Right cardiac atrium (tissue), 5 donors: ENCODE results near the gene AFTPH. TPM values are rescaled to one million over a fixed set of nuclear protein-coding genes. Genes with fewer than 3 reads are reported as not detected.

ENCODE experiments used
- ATAC-seq, 2 donors: fragments of 200-7000 bp; cut with Tn5 transposase; one replicate each; pipeline versions ENCODE4 v1.8.0 to v1.9.1; 2020; ENCODE audit warnings: moderate library complexity in 2 of 2, mild to moderate bottlenecking in 1 of 2
- DNase-seq, 3 donors: peaks; one replicate each; pipeline ENCODE4 v3.0.0-alpha.2; 2020
- H3K27ac ChIP-seq: one replicate; pipeline ENCODE4 v1.5.1; 2013; ENCODE audit warnings: mild to moderate bottlenecking, low read length, control low read depth, moderate library complexity
- H3K27me3 ChIP-seq: one replicate; pipeline ENCODE4 v1.6.1; 2013; ENCODE audit not compliant: control insufficient read depth, insufficient read depth
- H3K4me1 ChIP-seq: one replicate; pipeline ENCODE4 v1.6.1; 2013; ENCODE audit warnings: low read length; ENCODE audit not compliant: control insufficient read depth, insufficient read depth
- H3K4me3 ChIP-seq: one replicate; pipeline ENCODE4 v1.5.1; 2013; ENCODE audit warnings: low read length, control low read depth
- H3K9me3 ChIP-seq: one replicate; pipeline ENCODE4 v1.6.1; 2013; ENCODE audit warnings: low read length; ENCODE audit not compliant: control insufficient read depth
- WGBS: extraction: QIAGEN DNeasy Blood & Tissue Kit; methylation state at CpG from one replicate; pipeline ENCODE4 v1.1.7; 2013; 5-methylcytosine and 5-hydroxymethylcytosine counted together
- intact Hi-C, 4 donors: fragments of 100-400 bp; cut with DNase I; formaldehyde crosslinking; loops; one replicate each; pipeline versions ENCODE4 v1.11.0 to v1.14.0; 2022 to 2023
- long read RNA-seq, 4 donors: library from polyadenylated mRNA; unstranded; transcript quantifications; one replicate each; pipeline ENCODE4 v2.0.0, GENCODE V29; 2020 to 2021
- polyA plus RNA-seq: library from polyadenylated mRNA; stranded (reverse); fragments of 200-250 nt; gene quantifications from one replicate; pipeline ENCODE4 v1.2.3, GENCODE V29; 2013
- total RNA-seq, 4 donors: library from RNA; stranded (reverse); fragmentation: NEBNext Ultra II Directional; extraction: Animal tissue kit (Norgen Biotek cat#: 25700); gene quantifications; one replicate each; pipeline ENCODE4 v1.2.1, GENCODE V29; 2021
- donor health status: healthy with polysubstance abuse.
- donor health status: DM: no; HTN: yes; CAD: no.
- donor health status: DM: no; HTN: no; CAD: no.
- donor health status: DM: no; HTN: yes; CAD: no; lungs with severe emphysema.
- donor health status: DM: yes; HTN: yes; CAD: no.

The AFTPH gene, protein sequence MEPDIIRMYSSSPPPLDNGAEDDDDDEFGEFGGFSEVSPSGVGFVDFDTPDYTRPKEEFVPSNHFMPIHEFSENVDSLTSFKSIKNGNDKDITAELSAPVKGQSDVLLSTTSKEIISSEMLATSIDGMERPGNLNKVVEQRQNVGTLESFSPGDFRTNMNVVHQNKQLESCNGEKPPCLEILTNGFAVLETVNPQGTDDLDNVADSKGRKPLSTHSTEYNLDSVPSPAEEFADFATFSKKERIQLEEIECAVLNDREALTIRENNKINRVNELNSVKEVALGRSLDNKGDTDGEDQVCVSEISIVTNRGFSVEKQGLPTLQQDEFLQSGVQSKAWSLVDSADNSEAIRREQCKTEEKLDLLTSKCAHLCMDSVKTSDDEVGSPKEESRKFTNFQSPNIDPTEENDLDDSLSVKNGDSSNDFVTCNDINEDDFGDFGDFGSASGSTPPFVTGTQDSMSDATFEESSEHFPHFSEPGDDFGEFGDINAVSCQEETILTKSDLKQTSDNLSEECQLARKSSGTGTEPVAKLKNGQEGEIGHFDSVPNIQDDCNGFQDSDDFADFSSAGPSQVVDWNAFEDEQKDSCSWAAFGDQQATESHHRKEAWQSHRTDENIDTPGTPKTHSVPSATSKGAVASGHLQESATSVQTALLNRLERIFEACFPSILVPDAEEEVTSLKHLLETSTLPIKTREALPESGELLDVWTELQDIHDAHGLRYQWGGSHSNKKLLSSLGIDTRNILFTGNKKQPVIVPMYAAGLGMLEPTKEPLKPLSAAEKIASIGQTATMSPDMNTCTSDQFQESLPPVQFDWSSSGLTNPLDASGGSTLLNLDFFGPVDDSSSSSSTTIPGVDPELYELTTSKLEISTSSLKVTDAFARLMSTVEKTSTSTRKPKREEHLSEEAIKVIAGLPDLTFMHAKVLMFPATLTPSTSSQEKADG
- total RNA-seq (10 to 100 TPM; 12.4 to 16.3 (median 14.6) TPM), polyA plus RNA-seq (9.4 TPM)
- long read RNA-seq, donor 1, full-length matches to known transcripts, result 11 of 35 reads
- long read RNA-seq, donor 1, partial matches to known transcripts, result 4 of 35 reads
- long read RNA-seq, donor 1, other reads (novel, unspliced or antisense), result 20 of 35 reads
- long read RNA-seq, donor 2, full-length matches to known transcripts, result 5 of 14 reads
- long read RNA-seq, donor 2, partial matches to known transcripts, result 0 of 14 reads
- long read RNA-seq, donor 2, other reads (novel, unspliced or antisense), result 9 of 14 reads
- long read RNA-seq, donor 3, full-length matches to known transcripts, result 4 of 16 reads
- long read RNA-seq, donor 3, partial matches to known transcripts, result 1 of 16 reads
- long read RNA-seq, donor 3, other reads (novel, unspliced or antisense), result 11 of 16 reads
- long read RNA-seq, donor 4, full-length matches to known transcripts, result 4 of 7 reads
- long read RNA-seq, donor 4, partial matches to known transcripts, result 1 of 7 reads
- long read RNA-seq, donor 4, other reads (novel, unspliced or antisense), result 2 of 7 reads

DNA sequence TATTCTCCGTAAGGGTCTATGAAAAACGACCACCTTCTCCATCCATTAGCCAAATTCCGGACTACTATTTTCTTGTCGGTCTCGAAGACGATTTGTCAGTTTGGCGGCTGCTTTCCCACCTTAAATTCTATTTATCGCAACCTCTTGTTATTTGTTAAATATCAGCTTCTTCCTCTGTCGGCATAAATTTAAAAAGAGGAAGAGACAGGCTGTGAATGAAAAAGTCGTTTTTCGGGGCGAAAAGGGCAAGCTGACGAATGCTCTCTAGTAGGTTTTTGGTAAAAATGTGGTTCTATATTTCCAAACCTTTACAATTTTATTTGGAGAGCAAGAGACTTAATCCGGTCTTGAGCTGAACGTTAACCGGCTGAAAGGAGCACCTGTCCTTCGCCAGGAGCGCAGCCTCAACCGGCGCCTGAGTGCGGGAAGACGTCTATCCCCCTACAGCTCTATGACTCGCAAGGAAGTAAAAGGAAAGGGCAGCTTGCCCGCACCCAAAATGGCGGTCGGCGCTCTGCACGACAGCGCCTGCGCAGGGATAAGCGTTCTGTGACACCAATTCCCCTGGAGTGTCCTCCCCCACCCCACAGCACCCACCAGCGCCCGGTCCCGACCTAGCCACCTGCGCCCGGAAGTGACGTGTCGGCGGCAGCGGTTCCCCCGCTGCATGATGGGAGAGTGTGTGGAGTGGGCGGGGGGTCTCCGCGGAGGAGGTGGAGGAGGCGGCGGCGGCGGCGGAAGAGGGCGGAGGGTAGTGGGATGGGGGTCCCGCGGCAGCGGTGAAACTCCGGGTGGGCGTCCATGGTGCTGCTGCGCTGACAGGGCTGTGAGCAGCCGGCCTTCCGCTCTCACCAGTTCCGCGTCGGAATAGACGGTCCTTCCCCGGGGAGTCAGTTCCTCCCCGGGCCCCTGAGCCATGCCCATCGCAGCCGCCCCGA lies at the start of gene AFTPH:
Gene AFTPH, plus strand, starts transcription at position 663 of the 938 bp plus-strand sequence. CDS start 27,147 bp downstream, outside the sequence.
- Histone ChIP-seq H3K4me3 (peak within 1 kb of the TSS; percentile 72), H3K27me3 (no peaks in the 10 kb centered on the region), H3K27ac (peak within 1 kb of the TSS; percentile 84), H3K9me3 (no peaks in the 10 kb centered on the region), H3K4me1 (no peaks in the 10 kb centered on the region)
- DNase-seq (peak; percentile 99 to 100 (median 99)), ATAC-seq (peak; percentile 99 to 100)
- WGBS, result under 1% methylated on average over 67 of the region's 67 CpGs
- intact Hi-C loops, result loop anchor here in 2 of 4 donors (5.0 to 10.0 kb wide), 2 partner anchors 38 to 341 kb away; no protein-coding TSS in a partner anchor

DNA sequence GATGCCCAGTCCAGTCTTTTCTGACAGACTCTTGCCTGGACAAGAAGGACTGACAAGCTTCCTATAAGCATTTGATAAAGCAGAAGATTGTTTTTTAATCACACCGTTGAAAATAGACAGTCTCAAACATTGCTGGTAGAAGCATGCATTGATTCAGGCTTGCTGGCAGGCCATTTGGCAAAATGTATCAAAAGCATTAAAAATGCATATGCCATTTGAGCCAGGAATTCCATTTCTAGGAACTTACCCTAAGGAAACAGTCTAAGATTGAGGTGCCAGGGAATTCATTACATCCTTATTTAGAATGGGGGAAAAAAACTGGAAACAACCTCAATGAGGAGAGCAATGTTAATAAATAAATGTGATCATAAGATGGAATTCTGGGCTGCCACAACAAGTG lies 49.5 kb upstream of the AFTPH start:
- ATAC-seq (no peak), DNase-seq (no peak)
- no peak overlapping the region for H3K4me3 ChIP-seq
- no peak overlapping the region for H3K27ac ChIP-seq
- intact Hi-C loops, result no loop called here
- WGBS, result 50% methylated on average over 1 of the region's 1 CpG
- H3K9me3 ChIP-seq, result no peaks in the 10 kb centered on the region
- no peaks in the 10 kb centered on the region for H3K27me3 ChIP-seq
- H3K4me1 ChIP-seq, result no peaks in the 10 kb centered on the region

DNA sequence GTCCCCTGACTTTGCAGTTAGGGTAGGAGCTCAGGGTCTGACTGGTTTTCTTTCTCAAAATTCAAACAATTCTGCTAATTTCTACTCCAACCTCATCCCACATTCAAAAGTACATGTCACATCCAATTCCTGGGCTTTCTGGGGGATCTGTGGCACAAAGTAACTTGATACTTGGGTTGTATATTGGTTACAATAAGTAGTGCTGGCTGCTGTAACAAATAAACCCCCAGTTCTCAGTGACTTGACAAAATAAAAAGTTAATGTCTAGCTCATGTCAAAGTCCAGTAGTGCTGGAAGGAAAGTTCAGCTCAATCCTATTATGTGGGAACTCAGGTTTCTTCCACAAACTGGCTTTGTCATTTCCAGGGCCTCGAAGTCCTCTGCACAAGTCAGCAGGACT lies 47.1 kb upstream of the AFTPH start:
- WGBS, result 94% methylated on average over 1 of the region's 1 CpG
- no peak for DNase-seq
- intact Hi-C loops, result no loop called here
- H3K27ac ChIP-seq, result no peak overlapping the region
- no peaks in the 10 kb centered on the region for H3K4me1 ChIP-seq
- ATAC-seq, result no peak
- H3K9me3 ChIP-seq, result no peaks in the 10 kb centered on the region
- no peaks in the 10 kb centered on the region for H3K27me3 ChIP-seq
- H3K4me3 ChIP-seq, result no peak overlapping the region

DNA sequence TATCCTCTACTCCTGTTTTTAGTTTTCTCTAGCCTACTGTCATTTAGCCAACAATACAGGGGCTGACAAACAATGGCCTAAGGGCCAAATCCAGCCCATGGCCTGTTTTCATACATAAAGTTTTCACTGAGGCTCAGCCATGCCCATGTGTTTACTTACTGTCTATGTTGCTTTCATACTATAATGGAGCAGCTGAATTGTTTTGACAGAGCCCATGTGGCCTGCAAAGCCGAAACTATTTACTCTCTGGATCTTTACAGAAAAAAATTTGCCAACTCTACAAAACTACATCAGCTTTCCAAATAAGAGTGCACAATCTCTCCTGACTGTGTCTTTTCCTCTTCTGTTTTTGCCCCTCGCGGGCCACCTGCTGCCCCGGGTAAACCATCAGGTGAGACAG lies 46.1 kb upstream of the AFTPH start:
- no peaks in the 10 kb centered on the region for H3K9me3 ChIP-seq
- H3K27ac ChIP-seq, result no peak overlapping the region
- H3K4me3 ChIP-seq, result no peak overlapping the region
- intact Hi-C loops, result no loop called here
- no peak for DNase-seq
- WGBS, result 87% methylated on average over 4 of the region's 4 CpGs
- H3K4me1 ChIP-seq, result no peaks in the 10 kb centered on the region
- H3K27me3 ChIP-seq, result no peaks in the 10 kb centered on the region
- ATAC-seq, result no peak

DNA sequence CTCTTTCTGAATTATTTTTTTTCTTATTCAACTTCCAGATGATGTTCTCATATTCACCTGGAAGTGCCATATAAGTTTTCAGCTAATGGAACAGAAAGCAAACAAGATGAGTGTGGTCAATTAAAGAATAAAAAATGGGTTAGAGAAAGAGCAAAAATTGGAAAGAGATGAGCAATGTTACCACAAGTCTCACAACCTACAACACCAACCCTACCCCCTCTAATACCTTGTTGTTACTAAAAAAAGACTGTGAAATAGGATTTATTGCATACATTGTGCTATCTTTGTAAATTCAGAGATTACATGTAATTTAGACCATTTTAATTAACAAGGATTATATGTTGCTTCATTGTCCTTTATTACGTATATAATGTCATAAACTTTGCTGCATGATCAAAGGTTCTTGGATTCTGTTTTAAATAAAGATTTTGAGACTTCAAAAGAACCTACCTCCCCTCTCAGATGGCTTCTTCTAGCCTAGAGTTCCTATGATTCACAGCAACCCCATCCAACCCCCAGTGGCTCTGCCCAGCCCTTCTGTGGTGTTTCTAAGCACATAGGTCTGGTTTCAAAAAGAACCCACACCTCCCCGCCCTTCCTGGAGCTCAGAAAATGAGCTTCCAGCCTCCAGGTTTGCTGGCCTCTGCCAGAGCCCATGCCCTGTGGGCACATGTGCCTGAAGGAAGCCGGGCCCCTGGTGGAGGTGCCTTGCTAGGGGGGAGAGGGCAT lies 45.5 kb upstream of the AFTPH start:
- 94% methylated on average over 3 of the region's 3 CpGs for WGBS
- Histone ChIP-seq H3K27me3 (no peaks in the 10 kb centered on the region), H3K4me1 (no peaks in the 10 kb centered on the region)

DNA sequence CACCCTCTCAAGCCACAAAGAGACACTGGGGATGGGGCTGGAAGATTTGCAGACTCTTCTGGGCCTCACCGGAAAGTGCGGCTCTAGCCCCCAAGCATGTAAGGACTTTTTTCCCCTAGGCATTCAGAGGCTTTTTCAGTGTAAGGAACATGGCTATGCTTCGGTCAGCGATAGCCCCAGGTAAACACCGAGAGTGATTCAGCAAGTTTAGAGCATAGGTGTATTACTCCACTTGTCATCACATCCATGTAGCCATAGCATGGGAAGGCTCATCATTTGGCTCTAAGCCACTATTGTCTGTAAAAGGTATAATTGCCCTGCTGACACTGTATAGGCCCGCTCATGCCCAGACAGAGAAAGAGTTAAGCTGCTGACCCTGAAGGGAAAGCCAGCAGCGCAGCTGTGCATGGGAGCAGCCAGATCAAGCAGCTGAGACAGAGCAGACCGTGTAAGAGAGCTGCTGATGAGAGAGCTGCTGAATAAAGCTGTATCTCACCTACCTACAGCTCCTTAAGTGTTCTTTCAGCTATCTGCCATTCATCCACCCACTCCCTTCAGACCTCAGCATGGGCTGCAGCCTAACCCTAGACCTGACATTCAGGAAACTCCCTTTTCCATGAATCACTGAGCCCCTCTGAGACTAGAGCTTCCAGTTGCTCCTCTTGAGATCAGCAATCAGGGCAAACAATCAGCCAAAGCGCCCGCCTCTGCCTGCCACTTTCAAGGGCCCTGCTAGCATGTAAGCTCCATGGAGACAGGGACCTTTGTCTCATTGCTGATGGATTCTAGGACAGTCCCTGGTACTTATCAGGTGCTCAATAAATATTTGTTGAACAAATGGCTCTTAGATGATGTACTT lies 44.6 kb upstream of the AFTPH start:
- no peak for DNase-seq
- no peaks in the 10 kb centered on the region for H3K4me1 ChIP-seq
- intact Hi-C loops, result loop anchor here in 1 of 4 donors (10.0 kb wide), 1 partner anchor 425 kb away; no protein-coding TSS in a partner anchor
- 91% methylated on average over 10 of the region's 10 CpGs for WGBS
- no peak overlapping the region for H3K27ac ChIP-seq
- ATAC-seq, result no peak
- no peaks in the 10 kb centered on the region for H3K9me3 ChIP-seq
- no peak overlapping the region for H3K4me3 ChIP-seq
- H3K27me3 ChIP-seq, result no peaks in the 10 kb centered on the region

More for the DNA sequence above, 45.5 kb upstream of the AFTPH start:
- Histone ChIP-seq H3K27ac (no peak overlapping the region), H3K4me3 (no peak overlapping the region), H3K9me3 (no peaks in the 10 kb centered on the region)
- ATAC-seq, result peak in 1 of 2 donors; percentile 25
- DNase-seq, result no peak
- intact Hi-C loops, result no loop called here

DNA sequence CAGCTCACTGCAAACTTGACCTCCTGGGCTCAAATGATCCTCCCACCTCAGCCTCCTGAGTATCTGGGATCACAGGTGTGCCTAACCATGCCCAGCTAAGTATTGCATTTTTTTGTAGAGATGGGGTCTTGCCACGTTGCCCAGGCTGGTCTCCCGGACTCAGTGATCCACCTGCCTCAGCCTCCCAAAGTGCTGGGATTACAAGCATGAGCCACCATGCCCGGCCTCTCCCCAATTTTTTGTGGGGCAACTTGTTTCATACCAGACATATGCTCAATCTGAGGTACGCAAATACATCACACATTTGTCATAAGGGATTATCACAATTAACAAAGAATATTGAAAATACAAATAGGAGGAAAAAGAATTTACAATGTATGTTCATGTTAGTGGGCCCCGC lies 42.5 kb upstream of the AFTPH start:
- 92% methylated on average over 5 of the region's 5 CpGs for WGBS
- ATAC-seq, result no peak
- Histone ChIP-seq H3K27ac (no peak overlapping the region), H3K4me3 (no peak overlapping the region), H3K27me3 (no peaks in the 10 kb centered on the region), H3K4me1 (no peaks in the 10 kb centered on the region), H3K9me3 (no peaks in the 10 kb centered on the region)
- DNase-seq, result no peak
- intact Hi-C loops, result loop anchor here in 1 of 4 donors (10.0 kb wide), 1 partner anchor 427 kb away; no protein-coding TSS in a partner anchor

DNA sequence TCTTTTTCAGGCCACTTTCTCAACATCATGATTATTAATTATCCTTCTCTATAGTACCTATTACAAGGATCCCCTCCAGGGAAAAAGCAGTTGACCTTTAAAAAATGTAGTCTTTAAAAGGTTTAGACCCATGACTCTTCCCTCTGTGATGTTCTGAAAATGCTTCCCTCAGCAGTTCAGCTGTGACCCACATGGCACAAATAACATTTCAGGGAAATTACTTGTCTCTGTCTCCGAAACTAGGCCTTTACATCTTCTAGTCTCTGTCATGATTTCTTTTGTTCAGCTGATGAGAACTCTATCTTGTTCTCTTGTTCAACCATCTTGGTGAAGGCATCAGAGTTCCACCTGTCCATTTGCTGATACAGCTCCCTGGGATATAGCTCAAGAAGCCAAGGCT lies 41.9 kb upstream of the AFTPH start:
- 93% methylated on average over 1 of the region's 1 CpG for WGBS
- no peak overlapping the region for H3K27ac ChIP-seq
- no peaks in the 10 kb centered on the region for H3K27me3 ChIP-seq
- no peak for DNase-seq
- ATAC-seq, result no peak
- no peaks in the 10 kb centered on the region for H3K4me1 ChIP-seq
- no peak overlapping the region for H3K4me3 ChIP-seq
- intact Hi-C loops, result loop anchor here in 1 of 4 donors (10.0 kb wide), 1 partner anchor 427 kb away; no protein-coding TSS in a partner anchor
- no peaks in the 10 kb centered on the region for H3K9me3 ChIP-seq
